ENCODE data around the gene GIGYF2.

GRCh38 chr2:232857158-232857563 lies 160.0 kb downstream of the GIGYF2 start:
- TF ChIP-seq, protein P1, sequence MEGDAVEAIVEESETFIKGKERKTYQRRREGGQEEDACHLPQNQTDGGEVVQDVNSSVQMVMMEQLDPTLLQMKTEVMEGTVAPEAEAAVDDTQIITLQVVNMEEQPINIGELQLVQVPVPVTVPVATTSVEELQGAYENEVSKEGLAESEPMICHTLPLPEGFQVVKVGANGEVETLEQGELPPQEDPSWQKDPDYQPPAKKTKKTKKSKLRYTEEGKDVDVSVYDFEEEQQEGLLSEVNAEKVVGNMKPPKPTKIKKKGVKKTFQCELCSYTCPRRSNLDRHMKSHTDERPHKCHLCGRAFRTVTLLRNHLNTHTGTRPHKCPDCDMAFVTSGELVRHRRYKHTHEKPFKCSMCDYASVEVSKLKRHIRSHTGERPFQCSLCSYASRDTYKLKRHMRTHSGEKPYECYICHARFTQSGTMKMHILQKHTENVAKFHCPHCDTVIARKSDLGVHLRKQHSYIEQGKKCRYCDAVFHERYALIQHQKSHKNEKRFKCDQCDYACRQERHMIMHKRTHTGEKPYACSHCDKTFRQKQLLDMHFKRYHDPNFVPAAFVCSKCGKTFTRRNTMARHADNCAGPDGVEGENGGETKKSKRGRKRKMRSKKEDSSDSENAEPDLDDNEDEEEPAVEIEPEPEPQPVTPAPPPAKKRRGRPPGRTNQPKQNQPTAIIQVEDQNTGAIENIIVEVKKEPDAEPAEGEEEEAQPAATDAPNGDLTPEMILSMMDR (IDR thresholded peaks at IDR 0.05) = no peak
- TF ChIP-seq EP300 (IDR thresholded peaks at IDR 0.05; ENCODE audit: borderline replicate concordance in 1 of 2, low read depth in 1 of 2, low read length in 1 of 2) (no peak), TAF1 (IDR thresholded peaks at IDR 0.05; ENCODE audit: borderline replicate concordance, low read depth, low read length) (no peak), TCF12 (IDR thresholded peaks at IDR 0.05) (no peak), REST (IDR thresholded peaks at IDR 0.05; ENCODE audit: low read depth, low read length) (no peak), MAX (IDR thresholded peaks at IDR 0.05; ENCODE audit: low read depth) (no peak), ELF1 (IDR thresholded peaks at IDR 0.05) (no peak), NFIC (IDR thresholded peaks at IDR 0.05; ENCODE audit: borderline replicate concordance) (no peak)
